DOHH2 (cell line): ENCODE results near the gene SPOPL.

ENCODE experiments used
- EZH2phosphoT487 ChIP-seq: fragments of 200-600 bp; sonication (generic); IDR thresholded peaks from 2 replicates; pipeline ENCODE4 v1.6.1; 2017; ENCODE audit warnings: borderline replicate concordance, mild to moderate bottlenecking, antibody characterized with exemption, low read length, moderate library complexity, mixed read lengths
- TF ChIP-seq, protein P1 (sequence below): fragments of 200-600 bp; sonication (generic); IDR thresholded peaks from one replicate; pipeline ENCODE4 v1.5.1; 2014; ENCODE audit warnings: antibody characterized with exemption, mild to moderate bottlenecking, low read depth, low read length; ENCODE audit not compliant: poor library complexity, severe bottlenecking

DNA sequence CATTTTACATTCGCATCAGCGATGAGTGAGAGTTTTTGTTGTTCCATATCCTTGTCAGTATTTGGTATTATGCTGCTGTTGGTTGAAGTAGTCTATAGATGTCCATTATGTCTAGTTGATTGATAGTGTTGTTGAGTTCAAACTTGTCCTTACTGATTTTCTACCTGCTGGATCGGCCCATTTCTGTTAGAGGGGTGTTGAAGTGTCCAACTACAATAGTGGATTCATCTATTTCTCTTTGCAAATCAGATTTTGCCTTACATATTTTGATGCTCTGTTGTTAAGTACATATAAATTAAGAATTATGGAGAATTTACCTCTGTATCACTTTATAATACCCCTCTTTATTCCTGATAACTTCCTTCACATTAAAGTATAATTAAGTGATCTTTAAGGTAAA is 8.7 kb downstream of the SPOPL start:
- TF ChIP-seq, protein P1, sequence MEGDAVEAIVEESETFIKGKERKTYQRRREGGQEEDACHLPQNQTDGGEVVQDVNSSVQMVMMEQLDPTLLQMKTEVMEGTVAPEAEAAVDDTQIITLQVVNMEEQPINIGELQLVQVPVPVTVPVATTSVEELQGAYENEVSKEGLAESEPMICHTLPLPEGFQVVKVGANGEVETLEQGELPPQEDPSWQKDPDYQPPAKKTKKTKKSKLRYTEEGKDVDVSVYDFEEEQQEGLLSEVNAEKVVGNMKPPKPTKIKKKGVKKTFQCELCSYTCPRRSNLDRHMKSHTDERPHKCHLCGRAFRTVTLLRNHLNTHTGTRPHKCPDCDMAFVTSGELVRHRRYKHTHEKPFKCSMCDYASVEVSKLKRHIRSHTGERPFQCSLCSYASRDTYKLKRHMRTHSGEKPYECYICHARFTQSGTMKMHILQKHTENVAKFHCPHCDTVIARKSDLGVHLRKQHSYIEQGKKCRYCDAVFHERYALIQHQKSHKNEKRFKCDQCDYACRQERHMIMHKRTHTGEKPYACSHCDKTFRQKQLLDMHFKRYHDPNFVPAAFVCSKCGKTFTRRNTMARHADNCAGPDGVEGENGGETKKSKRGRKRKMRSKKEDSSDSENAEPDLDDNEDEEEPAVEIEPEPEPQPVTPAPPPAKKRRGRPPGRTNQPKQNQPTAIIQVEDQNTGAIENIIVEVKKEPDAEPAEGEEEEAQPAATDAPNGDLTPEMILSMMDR, result no peak
- TF ChIP-seq EZH2phosphoT487, result no peak
